Measurements from ENCODE around the gene MALRD1. TPM values are rescaled to one million over a fixed set of nuclear protein-coding genes. Genes with fewer than 3 reads are reported as not detected.

Gene MALRD1
- total and polyA plus RNA-seq, 5 donors = 0.58 to 2.7 (median 2.0) TPM

GRCh38 chr10:19290770-19291169 lies 242.2 kb downstream of the MALRD1 start:
- DNase-seq = no peak
- WGBS = 22% methylated on average over 1 of the region's 1 CpG
- no peaks in the 10 kb centered on the region for H3K27me3 ChIP-seq (ENCODE audit: control insufficient read depth, insufficient read depth)
- H3K27ac ChIP-seq (ENCODE audit: low read length) = no peak overlapping the region
- no peak for ATAC-seq
- no peaks in the 10 kb centered on the region for H3K9me3 ChIP-seq (ENCODE audit: control insufficient read depth, low read length)
- intact Hi-C loops (cut with DNase I) = no loop called here
- no peaks in the 10 kb centered on the region for H3K4me1 ChIP-seq (ENCODE audit: control insufficient read depth, insufficient read depth, low read length)
- no peak overlapping the region for H3K4me3 ChIP-seq (ENCODE audit: low read length)

- ATAC-seq (no peak), DNase-seq (no peak)
- Histone ChIP-seq H3K27ac (ENCODE audit: low read length) (no peak overlapping the region), H3K9me3 (ENCODE audit: control insufficient read depth, low read length) (no peaks in the 10 kb centered on the region), H3K27me3 (ENCODE audit: control insufficient read depth, insufficient read depth) (no peaks in the 10 kb centered on the region), H3K4me3 (ENCODE audit: low read length) (no peak overlapping the region), H3K4me1 (ENCODE audit: control insufficient read depth, insufficient read depth, low read length) (no peaks in the 10 kb centered on the region)
- intact Hi-C loops (cut with DNase I) = no loop called here
- WGBS = 62% methylated on average over 2 of the region's 2 CpGs
These were observed 245.6 kb downstream of the MALRD1 start for GRCh38 chr10:19294233-19294632.

DNA sequence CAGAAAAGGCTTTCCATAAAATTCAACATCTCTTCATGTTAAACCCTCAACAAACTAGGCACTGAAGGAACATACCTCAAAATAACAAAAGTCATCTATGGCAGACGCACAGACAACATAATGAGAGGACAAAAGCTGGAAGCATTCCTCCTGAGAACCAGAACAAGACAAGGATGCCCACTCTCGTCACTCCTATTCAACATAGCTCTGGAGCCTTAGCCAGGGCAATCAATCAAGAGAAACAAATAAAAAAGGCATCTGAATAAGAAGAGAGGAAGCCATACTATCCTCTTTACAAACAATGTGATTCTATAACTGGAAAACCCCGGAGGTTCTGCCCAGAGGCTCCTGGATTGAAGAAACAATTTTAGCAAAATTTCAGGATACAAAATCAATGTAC lies 251.0 kb downstream of the MALRD1 start:
- Histone ChIP-seq H3K27me3 (ENCODE audit: control insufficient read depth, insufficient read depth) (no peaks in the 10 kb centered on the region), H3K9me3 (ENCODE audit: control insufficient read depth, low read length) (no peaks in the 10 kb centered on the region), H3K4me1 (ENCODE audit: control insufficient read depth, insufficient read depth, low read length) (no peaks in the 10 kb centered on the region), H3K4me3 (ENCODE audit: low read length) (no peak overlapping the region), H3K27ac (ENCODE audit: low read length) (no peak overlapping the region)
- intact Hi-C loops (cut with DNase I) = no loop called here
- ATAC-seq (no peak), DNase-seq (no peak)
- WGBS = 72% methylated on average over 3 of the region's 3 CpGs

GRCh38 chr10:19302117-19302516 lies 253.5 kb downstream of the MALRD1 start:
- intact Hi-C loops (cut with DNase I) = no loop called here
- 91% methylated on average over 4 of the region's 4 CpGs for WGBS
- no peaks in the 10 kb centered on the region for H3K4me1 ChIP-seq (ENCODE audit: control insufficient read depth, insufficient read depth, low read length)

DNA sequence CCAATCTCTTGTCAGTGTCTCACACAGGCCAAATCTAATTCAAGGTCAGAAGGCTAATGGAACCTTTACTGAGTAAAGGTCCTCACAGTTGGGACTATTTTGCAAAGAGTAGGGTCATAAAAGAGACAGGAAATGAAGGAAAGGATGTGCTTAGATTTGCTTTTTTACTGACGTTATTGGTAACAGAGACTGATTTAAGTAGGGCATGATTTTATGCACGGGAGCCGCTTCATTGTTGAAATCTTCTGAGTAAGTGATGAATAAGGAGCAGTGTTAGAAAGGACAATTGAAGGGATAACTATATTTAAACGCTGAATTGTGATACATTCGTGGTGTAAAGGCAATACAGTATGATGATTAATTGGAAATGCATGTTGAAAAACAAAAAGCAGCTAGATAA lies 261.5 kb downstream of the MALRD1 start:
- no peak overlapping the region for H3K27ac ChIP-seq (ENCODE audit: low read length)
- ATAC-seq = no peak
- WGBS = 46% methylated on average over 5 of the region's 5 CpGs

More at GRCh38 chr10:19302117-19302516, 253.5 kb downstream of the MALRD1 start:
- no peaks in the 10 kb centered on the region for H3K9me3 ChIP-seq (ENCODE audit: control insufficient read depth, low read length)
- no peak overlapping the region for H3K27ac ChIP-seq (ENCODE audit: low read length)
- ATAC-seq (no peak), DNase-seq (no peak)
- H3K27me3 ChIP-seq (ENCODE audit: control insufficient read depth, insufficient read depth) = no peaks in the 10 kb centered on the region
- no peak overlapping the region for H3K4me3 ChIP-seq (ENCODE audit: low read length)

DNA sequence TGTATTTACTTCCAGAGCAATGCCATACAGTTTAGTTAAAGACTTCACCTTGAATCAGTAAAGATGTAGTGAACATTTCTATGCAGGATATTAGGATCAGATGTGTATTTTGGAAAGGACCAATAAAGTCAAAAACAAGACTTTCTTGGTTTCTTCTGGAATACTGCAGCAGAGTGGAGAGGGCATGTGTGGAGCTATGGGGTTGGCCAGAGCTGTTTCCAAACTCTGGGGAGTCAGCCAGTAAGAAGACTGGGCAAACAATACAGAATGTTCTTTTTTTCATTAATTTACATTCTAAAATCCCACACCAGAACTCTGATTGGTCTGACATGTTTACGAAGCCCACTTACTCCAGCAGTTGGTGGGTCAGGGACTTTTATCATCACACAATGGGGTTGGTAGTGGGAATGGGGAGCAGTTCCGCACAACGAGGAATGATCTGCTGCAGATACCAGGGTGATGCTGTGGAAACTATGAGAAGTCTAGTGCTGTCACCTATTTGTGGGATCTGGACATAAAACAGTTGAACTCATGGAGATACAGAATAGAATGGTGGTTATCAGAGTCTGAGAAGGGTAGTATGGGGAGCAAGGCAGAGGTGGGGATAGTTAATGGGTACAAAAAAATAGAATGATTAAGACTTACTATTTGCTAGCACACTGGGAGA lies 267.7 kb downstream of the MALRD1 start:
- ATAC-seq (no peak), DNase-seq (no peak)
- H3K4me1 ChIP-seq (ENCODE audit: control insufficient read depth, insufficient read depth, low read length) = no peaks in the 10 kb centered on the region
- H3K27me3 ChIP-seq (ENCODE audit: control insufficient read depth, insufficient read depth) = no peaks in the 10 kb centered on the region
- no peak overlapping the region for H3K4me3 ChIP-seq (ENCODE audit: low read length)
- H3K27ac ChIP-seq (ENCODE audit: low read length) = no peak overlapping the region
- 83% methylated on average over 3 of the region's 3 CpGs for WGBS
- intact Hi-C loops (cut with DNase I) = no loop called here
- H3K9me3 ChIP-seq (ENCODE audit: control insufficient read depth, low read length) = no peaks in the 10 kb centered on the region

More for the DNA sequence above, 261.5 kb downstream of the MALRD1 start:
- Histone ChIP-seq H3K4me1 (ENCODE audit: control insufficient read depth, insufficient read depth, low read length) (no peaks in the 10 kb centered on the region), H3K9me3 (ENCODE audit: control insufficient read depth, low read length) (no peaks in the 10 kb centered on the region), H3K4me3 (ENCODE audit: low read length) (no peak overlapping the region), H3K27me3 (ENCODE audit: control insufficient read depth, insufficient read depth) (no peaks in the 10 kb centered on the region)
- no peak for DNase-seq
- intact Hi-C loops (cut with DNase I) = no loop called here

GRCh38 chr10:19317952-19318351 lies 269.4 kb downstream of the MALRD1 start:
- 92% methylated on average over 1 of the region's 1 CpG for WGBS
- no peaks in the 10 kb centered on the region for H3K9me3 ChIP-seq (ENCODE audit: control insufficient read depth, low read length)
- no peaks in the 10 kb centered on the region for H3K4me1 ChIP-seq (ENCODE audit: control insufficient read depth, insufficient read depth, low read length)
- no peak for DNase-seq
- no peak for ATAC-seq
- intact Hi-C loops (cut with DNase I) = no loop called here
- no peaks in the 10 kb centered on the region for H3K27me3 ChIP-seq (ENCODE audit: control insufficient read depth, insufficient read depth)
- no peak overlapping the region for H3K4me3 ChIP-seq (ENCODE audit: low read length)
- H3K27ac ChIP-seq (ENCODE audit: low read length) = no peak overlapping the region

GRCh38 chr10:19325581-19325980 lies 277.0 kb downstream of the MALRD1 start:
- ATAC-seq (no peak), DNase-seq (no peak)
- intact Hi-C loops (cut with DNase I) = no loop called here
- WGBS = 35% methylated on average over 4 of the region's 4 CpGs
- Histone ChIP-seq H3K9me3 (ENCODE audit: control insufficient read depth, low read length) (no peaks in the 10 kb centered on the region), H3K27ac (ENCODE audit: low read length) (no peak overlapping the region), H3K27me3 (ENCODE audit: control insufficient read depth, insufficient read depth) (no peaks in the 10 kb centered on the region), H3K4me3 (ENCODE audit: low read length) (no peak overlapping the region), H3K4me1 (ENCODE audit: control insufficient read depth, insufficient read depth, low read length) (no peaks in the 10 kb centered on the region)

DNA sequence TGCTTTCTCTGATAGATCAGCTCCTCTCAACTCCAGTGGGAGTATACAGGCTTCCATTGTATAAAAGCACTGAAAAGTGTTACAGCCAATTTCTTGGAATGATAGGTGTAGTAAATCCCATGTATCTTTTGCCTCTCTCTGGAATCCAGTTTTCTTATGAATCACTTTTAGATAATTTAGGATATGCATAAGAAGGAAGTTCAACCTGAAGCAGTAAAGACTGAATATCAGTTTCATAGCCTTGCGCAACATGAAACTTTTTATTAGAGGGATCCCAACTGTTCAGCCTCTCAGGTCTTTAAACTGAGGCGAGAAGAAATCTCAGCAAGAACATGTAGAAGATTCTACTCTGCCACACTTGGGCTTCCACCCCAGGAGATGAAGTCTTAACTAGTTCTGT lies 280.0 kb downstream of the MALRD1 start:
- H3K27ac ChIP-seq (ENCODE audit: low read length) = no peak overlapping the region
- no peak overlapping the region for H3K4me3 ChIP-seq (ENCODE audit: low read length)
- no peak for ATAC-seq
- no peaks in the 10 kb centered on the region for H3K27me3 ChIP-seq (ENCODE audit: control insufficient read depth, insufficient read depth)
- WGBS = 78% methylated on average over 2 of the region's 2 CpGs
- DNase-seq = no peak
- intact Hi-C loops (cut with DNase I) = no loop called here
- no peaks in the 10 kb centered on the region for H3K4me1 ChIP-seq (ENCODE audit: control insufficient read depth, insufficient read depth, low read length)
- H3K9me3 ChIP-seq (ENCODE audit: control insufficient read depth, low read length) = no peaks in the 10 kb centered on the region

DNA sequence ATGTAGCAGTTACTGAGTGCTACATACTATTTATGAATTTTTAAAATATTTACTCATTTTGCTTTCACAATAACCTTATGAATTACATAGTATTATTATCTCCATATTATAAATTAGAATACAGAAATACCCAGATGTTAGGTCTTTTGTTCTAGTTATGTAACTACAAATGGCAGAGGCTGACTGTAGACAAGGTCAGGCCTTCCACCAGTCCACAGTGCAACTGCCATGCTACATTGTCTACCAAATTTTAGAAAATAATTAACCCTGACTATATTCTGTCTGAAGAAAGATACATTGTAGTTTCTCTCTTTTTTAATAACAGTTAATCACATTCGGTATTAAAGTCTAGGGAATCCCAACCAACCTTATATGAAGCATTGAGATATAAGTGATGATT lies 280.9 kb downstream of the MALRD1 start:
- DNase-seq = no peak
- ATAC-seq = no peak
- no peak overlapping the region for H3K4me3 ChIP-seq (ENCODE audit: low read length)
- WGBS = 86% methylated on average over 1 of the region's 1 CpG
- intact Hi-C loops (cut with DNase I) = no loop called here
- no peaks in the 10 kb centered on the region for H3K4me1 ChIP-seq (ENCODE audit: control insufficient read depth, insufficient read depth, low read length)
- no peak overlapping the region for H3K27ac ChIP-seq (ENCODE audit: low read length)
- no peaks in the 10 kb centered on the region for H3K9me3 ChIP-seq (ENCODE audit: control insufficient read depth, low read length)
- no peaks in the 10 kb centered on the region for H3K27me3 ChIP-seq (ENCODE audit: control insufficient read depth, insufficient read depth)

DNA sequence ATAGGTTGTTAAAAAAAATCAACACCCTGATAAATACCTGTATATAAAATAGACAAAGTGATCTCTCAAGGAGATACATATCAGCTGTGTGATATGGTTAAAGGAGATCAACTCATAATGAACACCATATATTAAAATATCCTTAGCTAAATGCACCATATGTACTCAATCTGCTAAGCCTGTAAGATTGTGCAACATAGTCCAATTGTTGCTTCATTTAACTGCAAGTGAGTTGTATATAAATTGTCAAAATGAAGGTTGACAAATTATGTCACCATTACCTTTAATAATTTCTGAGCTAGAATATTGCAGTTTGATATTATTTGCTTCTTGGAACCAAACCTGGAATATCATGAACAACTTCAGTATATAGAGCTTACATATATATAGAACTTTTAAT lies 283.7 kb downstream of the MALRD1 start:
- no peaks in the 10 kb centered on the region for H3K4me1 ChIP-seq (ENCODE audit: control insufficient read depth, insufficient read depth, low read length)
- DNase-seq (no peak), ATAC-seq (no peak)
- no peak overlapping the region for H3K4me3 ChIP-seq (ENCODE audit: low read length)
- no peaks in the 10 kb centered on the region for H3K9me3 ChIP-seq (ENCODE audit: control insufficient read depth, low read length)
- no peak overlapping the region for H3K27ac ChIP-seq (ENCODE audit: low read length)
- intact Hi-C loops (cut with DNase I) = no loop called here
- H3K27me3 ChIP-seq (ENCODE audit: control insufficient read depth, insufficient read depth) = no peaks in the 10 kb centered on the region

DNA sequence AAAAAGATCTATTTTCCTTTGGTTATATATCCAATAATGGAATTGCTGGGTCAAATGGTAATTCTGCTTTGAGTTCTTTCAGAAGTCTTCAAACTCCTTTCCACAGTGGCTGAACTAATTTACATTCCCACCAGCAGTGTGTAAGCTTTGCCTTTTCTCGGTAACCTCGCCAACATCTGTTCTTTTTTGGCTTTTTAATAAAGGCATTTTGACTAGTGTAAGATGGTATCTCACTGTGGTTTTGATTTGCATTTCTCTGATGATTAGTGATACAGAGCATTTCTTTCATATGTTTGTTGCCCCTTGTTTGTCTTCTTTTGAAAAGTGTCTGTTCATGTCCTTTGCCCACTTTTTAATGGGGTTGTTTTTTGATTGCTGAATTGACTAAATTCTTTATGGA lies 285.0 kb downstream of the MALRD1 start:
- H3K27ac ChIP-seq (ENCODE audit: low read length) = no peak overlapping the region
- H3K9me3 ChIP-seq (ENCODE audit: control insufficient read depth, low read length) = no peaks in the 10 kb centered on the region
- no peaks in the 10 kb centered on the region for H3K27me3 ChIP-seq (ENCODE audit: control insufficient read depth, insufficient read depth)
- DNase-seq (no peak), ATAC-seq (no peak)
- WGBS = 89% methylated on average over 2 of the region's 2 CpGs
- no peak overlapping the region for H3K4me3 ChIP-seq (ENCODE audit: low read length)
- intact Hi-C loops (cut with DNase I) = no loop called here
- no peaks in the 10 kb centered on the region for H3K4me1 ChIP-seq (ENCODE audit: control insufficient read depth, insufficient read depth, low read length)
